HuH-7.5 (cell line): ENCODE measurements around the gene EPHB3.
A peak's percentile ranks its signal among the peaks of the same experiment; 100 is the strongest.

Experiments
- DNase-seq: peaks from one replicate; pipeline ENCODE4 v3.0.0; 2011; ENCODE audit warnings: low spot score

EPHB3 gene

GRCh38 chr3:184543843-184544512 lies 17.6 kb upstream of the EPHB3 start:
- DNase-seq, result peak; percentile 66

DNA sequence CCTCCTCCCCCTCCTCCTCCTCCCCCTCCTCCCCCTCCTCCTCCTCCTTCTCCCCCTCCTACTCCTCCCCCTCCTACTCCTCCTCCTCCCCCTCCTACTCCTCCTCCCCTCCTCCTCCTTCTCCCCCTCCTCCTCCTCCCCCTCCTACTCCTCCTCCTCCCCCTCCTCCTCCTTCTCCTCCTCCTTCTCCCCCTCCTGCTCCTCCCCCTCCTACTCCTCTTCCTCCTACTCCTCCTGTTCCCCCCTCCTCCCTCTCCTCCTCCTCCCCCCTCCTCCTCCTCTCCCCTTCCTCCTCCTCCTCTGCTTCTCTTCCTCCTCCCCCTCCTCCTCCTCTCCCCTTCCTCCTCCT lies 17.1 kb upstream of the EPHB3 start:
- no peak for DNase-seq

DNA sequence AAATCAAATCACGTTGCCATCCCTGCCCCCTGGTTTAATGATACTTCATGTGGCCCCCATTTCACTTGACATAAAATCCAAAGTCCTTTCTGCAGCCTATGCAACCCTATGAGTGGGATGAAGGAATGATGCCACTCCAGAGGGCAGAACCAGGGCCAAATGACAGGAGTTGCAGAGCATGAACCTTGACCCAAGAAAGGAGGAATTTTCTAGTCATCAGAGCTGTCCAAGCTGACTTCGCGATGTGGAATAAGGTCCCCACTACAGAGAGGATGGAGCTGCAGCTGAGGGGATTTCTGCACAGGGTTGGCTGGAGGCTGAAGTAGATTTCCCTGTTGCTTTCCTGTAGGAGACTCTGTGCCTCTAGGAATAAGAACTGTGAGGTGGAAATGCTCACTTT lies 15.8 kb upstream of the EPHB3 start:
- DNase-seq, result no peak

DNA sequence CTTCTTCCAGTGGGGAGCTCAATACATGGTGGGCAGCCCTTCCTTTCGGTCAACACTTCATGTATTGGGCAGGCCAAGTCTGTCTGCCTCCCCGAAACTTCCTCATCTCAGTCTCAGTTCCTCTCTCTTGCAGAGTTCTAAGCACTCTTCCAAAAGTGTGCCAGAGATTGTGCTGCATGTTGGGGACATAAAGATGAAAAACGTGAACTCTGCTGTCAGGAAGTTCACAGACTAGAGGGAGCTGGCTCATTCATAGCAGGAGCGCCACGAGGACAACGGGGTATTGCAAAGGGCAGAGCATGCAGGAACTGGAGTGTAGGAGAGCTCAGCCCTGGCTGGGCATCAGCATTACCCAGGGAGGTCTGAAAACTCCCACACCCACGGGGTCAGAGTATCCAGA lies 15.3 kb upstream of the EPHB3 start:
- DNase-seq, result no peak

DNA sequence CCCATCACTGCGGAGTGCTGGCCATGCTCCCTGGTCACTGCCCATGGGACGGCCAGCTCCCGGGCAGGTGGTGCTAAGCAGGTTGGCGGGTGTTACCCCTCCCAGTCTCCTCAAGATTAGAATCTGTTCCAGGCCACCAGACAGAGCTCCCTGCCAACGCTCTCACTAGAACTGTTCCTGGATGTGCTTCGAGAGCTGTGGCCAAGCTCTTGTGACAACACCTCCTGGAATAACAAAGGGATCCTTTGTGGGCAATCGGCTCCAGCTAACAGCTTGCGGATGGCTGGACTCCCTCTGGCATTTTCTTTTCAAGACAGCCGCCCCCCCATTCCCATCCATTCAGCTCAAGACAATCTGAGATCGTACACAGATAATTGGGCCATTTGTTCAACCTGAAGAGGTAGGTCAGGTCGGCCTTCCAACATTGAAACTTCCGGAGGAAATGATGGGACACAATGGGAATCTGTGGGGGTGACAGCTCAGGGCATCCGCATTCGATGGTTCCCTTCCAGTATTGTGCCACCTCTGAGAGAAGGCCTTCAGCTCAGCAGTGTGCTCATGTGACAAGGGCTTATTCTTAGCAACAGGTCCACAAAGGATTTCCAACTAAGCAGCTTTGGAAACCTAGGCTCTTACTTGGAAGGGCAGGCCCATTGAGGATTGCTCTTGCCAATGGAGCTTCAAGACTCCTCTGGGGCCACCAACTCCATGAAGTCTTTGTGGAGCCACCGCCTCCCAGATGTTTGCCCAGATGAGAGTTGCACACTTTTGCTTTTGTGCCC lies 11.6 kb upstream of the EPHB3 start:
- no peak for DNase-seq

DNA sequence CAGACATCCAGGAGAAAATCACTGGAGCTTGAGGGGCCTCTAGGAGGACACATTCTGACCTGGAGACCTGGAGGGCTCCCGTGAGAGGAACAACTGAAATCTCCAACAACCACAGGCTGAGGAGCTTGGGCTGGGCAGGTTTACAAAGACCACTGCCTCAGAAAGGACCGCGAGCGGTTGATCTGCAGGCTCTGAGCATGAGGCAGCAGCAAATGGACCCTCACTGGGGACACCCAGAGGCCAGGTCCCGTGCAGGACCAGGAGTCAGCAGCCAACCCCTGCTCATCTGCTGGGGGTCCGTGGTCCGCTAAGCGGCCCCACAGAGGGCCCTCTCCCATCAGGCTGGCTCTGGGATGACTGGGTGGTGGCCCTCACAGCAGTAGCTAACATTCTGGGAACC lies 10.5 kb upstream of the EPHB3 start:
- DNase-seq, result no peak

DNA sequence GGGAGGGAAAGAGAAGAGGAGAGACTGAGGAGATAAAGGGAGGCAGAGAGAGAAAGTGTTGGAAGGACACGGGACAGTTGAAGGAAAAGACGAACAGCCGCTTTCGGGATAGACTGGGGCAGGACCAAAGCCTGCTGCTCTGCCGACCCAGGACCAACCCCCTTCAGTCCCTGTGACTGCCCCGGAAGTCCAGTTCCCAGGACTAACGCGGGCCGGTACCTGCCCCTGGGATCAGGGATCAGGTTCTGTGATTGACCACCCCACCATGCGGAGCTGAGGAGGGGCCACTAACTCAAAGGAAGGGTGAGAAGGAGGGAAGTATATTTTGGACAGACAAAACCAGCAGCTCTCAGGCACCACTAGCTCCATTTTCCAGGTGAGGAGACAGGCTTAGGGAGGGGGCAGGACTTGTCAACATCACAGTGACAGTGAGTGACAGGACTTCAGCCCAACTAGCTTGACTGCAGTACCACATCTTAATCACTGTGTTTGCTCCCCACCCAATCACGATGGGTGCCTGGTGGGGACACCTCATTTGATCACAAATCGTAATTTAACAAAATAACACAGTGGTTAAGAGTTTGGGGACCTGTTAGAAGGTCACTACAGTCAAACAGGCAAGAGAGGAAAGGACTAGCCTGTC lies 9.8 kb upstream of the EPHB3 start:
- DNase-seq, result no peak

GRCh38 chr3:184552296-184552695 lies 9.3 kb upstream of the EPHB3 start:
- no peak for DNase-seq

DNA sequence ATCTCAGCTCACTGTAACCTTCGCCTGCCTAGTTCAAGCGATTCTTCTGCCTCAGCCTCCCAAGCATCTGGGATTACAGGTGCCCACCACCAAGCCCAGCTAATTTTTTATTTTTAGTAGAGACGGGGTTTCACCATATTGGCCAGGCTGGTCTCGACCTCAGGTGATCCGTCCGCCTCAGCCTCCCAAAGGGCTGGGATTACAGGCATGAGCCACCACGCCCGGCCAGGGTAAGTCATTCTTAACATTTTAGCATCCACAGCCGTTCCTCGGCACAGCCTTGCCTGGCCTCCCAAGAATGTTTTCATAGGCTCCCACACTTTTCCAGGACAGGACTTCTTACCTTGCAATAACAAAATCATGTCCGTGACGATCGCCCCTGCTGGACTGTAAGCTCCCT lies 8.7 kb upstream of the EPHB3 start:
- no peak for DNase-seq

DNA sequence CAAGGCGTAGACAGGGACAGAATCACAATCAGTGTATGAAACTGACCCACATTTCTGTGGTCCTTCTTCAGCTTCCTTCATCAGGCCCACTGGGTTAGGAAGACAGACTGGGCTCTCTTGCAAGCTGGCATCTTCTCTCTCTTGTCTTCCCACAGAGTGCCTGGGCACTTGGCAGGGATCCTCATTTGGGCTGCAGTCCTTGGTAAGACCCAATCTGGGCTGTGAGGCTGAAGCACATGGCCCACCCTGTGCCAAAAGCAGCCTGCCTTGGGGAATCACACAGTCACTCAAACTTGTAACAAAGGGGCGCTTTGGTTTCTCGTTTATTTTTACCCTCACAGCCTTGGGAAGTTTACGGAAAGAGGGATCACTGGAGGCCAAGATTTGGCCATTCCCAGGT lies 8.2 kb upstream of the EPHB3 start:
- DNase-seq, result no peak

DNA sequence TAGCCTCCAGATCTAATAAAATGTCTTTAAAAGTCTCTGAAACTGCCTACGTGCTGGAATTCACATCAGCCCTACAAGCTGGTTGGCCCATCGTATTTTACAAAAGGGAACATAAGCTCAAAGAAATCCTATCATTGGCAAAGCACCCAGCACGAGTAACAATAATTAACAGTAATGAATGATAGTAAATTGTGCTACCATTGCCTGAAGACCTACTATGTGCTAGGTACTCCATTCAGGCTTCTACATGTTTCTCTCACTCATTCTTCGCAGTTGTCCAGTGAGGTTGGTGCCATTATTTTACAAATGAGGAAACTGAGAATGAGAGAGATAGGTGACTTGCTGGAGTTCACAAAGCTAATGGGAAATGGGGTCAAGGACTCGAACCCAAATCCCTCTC lies 7.1 kb upstream of the EPHB3 start:
- DNase-seq, result no peak

- no peak for DNase-seq
These were observed 4.8 kb upstream of the EPHB3 start for GRCh38 chr3:184556582-184557347.

DNA sequence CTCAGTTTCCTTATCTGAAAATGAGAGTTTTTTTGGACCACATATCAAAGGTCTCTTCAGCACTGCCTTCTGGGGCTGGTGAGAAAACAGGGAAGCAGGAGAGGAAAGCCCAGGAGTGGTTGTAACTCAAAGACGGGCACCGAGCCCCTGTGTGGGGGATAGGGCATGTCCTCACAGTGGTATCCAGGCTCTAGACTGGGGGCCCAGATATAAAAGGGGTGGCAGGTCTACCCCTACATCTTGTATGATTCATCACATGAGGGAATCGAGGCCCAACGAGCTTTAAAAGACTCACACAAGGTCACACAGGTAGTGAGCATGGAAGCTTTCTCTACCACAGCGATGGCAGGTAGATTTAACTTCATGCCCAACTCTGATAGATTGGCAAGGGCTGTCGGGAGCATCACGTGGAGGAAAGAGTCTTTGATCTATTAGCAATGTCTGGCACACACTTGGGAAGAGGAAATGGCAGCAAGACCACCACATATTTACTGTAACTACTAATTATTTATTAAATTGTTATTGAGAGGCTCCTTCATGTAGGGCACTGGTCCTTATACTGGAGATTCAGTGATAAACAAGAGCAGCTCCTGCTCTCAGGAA lies 4.1 kb upstream of the EPHB3 start:
- no peak for DNase-seq

GRCh38 chr3:184558726-184559125 lies 2.9 kb upstream of the EPHB3 start:
- DNase-seq, result no peak

DNA sequence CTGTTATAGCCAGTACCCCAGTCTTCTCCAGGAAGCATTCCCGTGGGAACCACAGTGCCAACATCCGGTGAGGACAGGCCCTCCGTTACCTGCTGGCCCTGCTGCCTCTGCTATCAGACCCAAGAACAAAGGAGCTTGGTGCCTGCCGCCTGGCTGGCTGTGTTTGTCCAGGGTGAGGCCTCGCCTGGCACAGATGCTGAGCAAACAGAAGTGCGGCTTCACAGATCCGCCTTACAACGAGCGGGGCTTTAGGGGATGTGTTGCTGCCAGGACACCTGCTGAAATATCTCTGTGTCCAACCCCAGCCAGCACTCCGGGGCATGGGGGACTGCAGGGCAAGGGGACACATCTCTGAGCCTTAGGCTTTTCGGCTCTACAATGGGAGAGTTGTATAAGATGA lies 2.2 kb upstream of the EPHB3 start:
- DNase-seq, result no peak

DNA sequence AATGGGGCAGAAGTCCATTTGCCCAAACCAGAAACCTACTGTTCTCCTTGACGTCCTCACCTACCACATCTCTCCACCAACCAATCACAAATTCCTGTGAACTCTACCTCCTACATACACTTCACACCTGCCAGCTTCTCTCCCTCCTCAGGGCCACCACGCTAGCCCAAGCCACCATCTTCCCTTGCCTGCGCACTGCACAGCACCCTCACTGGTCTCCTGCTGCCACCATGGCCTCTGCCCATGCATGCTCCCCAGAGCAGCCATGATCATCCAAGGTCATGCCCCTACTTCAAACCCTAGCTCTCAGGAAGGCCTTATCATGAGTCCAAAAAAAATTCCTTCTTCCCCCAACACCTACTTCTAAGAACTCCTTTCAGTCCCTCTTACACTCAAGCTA lies 1.1 kb upstream of the EPHB3 start:
- no peak for DNase-seq

DNA sequence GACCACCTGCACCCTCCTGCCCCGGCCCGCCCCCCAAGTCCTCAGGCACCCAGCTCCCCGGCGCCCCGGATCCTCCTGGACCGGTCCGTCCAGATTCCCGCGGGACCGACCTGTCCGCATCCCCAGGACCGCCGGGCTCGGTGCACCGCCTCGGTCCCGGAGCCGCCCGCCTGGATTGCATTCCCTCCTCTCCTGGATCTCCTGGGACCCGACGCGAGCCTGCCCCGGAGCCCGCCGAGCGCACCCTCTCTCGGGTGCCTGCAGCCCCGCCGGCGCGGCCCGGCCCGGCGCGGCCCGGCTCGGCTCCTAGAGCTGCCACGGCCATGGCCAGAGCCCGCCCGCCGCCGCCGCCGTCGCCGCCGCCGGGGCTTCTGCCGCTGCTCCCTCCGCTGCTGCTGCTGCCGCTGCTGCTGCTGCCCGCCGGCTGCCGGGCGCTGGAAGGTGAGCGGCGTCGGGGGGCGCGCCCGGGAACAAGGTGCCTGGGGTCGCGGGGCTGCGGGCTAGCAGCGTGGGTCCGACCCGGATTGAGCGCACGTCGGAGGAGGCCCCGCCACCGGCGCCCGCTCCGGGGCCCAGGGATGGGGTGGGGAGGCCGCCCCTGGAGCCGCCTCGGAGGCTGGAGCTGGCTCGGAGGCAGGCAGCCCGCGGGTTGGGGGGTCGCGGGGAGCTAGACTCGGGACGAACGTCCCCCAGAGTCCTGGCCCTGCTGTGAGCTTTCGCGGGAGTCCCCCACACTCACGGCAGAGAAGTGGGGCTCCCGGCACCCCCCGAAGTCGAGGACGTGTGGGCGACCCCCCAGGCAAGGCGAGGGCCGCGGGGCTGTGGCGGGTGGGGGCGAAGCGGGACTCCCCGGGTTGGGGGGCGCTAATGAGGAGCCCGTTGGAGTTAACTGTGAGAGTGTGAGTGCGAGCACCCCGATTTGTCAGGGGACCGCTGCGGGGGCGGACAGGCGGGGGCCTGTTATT lies 610 bp downstream of the EPHB3 start:
- peak; percentile 39 for DNase-seq

DNA sequence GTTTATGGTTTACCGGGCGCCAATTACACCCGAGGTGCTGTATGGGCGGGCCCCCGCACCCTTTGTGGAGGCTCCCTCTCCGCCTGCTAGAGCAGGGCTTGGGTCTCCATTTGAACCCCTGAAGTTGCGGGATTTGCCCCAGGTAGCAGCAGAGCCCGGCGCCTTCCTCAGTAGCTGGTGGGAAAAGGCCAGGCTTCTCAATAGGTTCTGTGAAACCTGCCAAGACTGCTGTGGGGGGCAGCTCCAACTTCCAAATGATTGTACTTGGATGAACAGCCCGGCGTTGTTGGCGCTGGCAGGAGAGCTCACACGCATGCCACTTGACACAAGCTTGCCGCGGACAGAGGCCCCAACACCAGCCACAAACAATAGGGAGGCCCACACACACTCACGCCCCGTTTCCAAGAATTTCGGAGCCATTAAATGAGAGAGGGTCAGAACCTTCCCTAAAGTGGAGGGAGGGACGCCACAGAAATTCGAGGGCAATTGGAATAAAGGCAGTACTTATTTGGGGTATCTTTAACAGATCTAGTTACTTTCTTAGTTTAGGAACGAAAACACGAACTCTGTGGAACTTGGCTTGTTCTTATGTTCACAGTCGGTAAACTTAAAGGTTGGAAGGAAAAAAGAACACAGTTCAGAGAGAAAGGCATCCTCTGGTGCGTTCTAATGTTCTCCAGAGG lies 1.4 kb downstream of the EPHB3 start:
- DNase-seq, result no peak

GRCh38 chr3:184563561-184563925 lies 2.0 kb downstream of the EPHB3 start:
- no peak for DNase-seq

GRCh38 chr3:184563941-184564684 lies 2.5 kb downstream of the EPHB3 start:
- DNase-seq, result no peak
